GM18858 (cell line): ENCODE measurements around the gene CERS4.
"Not testable (repeated sequence)": the region's sequence is repeated elsewhere in the genome, so short reads cannot be mapped to it uniquely, and the experiment has no call there.

ENCODE experiments used
- ATAC-seq: cut with Tn5 transposase; IDR thresholded peaks from one replicate; pipeline ENCODE4 v1.9.1; 2021; ENCODE audit not compliant: unreplicated experiment

Gene CERS4

DNA sequence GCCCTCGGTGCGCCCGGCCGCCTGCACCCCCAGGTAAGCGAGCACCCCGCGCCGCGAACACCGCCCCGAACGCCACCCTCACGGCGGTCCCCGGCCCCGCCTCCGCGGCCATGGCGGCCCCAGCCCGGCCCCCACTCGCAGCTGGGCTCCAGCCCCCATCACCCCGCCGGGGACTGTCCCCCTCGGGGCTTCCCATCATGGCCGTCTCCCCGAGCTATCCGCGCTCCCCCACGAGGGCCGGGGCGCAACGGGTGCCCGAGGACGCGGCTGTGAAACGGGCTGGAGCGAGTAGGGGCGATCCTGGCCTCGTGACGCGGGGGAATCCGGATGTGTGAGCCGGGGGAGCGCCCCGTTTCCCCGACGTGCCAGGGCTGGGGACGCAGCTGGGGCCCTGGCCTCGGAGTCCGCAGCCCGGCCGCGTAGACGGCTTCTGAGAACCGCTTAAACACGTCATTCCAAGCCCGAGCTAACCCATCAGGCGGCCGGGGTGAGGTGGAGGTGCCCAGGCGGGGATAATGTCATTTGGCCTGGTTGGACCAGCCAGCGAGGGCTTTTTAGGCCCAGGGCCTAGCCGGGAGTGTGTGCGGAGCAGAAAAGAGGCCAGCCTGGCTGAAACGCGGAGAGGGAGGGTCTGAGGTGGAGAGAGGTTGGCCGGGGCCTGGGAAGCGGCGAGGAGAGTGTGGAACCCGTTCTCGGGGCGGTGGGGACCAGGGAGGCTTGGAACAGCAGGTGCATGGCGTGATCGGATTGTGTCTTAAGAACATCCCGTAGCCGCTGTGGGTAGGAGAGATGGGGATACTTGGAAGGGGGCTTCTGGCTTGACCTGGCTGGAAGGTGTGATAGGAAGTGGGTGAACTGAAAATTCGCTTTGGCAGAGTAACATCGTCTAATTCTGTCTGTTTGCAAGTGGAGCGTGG lies 550 bp downstream of the CERS4 start:
- peak; percentile 43 for ATAC-seq

DNA sequence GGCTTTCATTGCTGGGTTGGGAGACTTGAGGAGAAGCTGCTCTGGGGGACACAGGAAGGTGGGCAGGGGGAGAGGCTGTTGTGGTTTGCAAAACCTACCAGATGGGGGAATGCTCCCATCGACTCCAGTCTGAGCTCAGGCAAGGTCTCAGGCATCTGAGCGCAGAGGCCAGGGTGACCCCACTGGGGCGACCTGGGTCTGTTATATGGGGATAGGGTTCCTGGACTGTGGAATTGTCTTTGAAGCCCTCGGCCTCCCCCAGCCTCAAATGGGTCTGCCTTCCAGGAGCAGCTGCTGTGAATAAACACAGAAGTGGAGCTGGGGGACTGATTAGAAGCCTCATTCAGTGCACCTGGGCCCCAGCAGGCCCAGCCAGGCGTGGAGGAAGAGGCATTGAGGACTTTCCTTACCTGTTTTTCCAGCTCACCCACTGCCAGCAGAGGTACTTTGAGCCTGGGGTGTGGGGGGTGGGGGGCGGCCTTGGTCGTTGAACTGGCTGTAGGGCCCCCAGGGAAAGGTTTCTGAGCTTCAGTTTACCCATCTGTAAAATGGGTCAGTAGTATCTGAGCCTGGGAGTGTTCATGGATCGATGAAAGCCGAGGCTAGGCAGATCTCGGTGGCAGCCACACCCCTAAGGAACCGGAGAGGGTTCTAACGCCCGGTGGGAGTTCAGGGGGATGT lies 1.4 kb downstream of the CERS4 start:
- ATAC-seq, result no peak

DNA sequence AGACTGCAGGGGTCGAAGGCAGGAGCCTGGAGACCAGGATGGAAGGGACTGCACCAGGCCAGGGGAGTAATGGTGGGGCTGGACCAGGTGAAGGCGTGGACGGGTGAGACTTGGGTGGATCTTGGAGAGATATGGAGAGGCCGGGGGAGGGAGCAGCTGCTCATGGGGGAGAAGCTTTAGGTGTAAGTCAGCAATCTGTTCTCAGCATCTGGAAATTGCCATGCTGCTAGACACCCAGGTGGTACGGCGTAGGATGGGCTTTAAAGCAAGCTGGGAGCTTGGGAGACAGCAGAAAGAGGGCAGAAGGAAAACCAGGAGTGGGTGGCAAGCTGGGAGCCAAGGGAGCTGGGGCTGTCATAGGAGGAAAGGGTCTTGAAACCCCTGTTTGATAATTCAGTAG lies 3.0 kb downstream of the CERS4 start:
- ATAC-seq, result no peak

DNA sequence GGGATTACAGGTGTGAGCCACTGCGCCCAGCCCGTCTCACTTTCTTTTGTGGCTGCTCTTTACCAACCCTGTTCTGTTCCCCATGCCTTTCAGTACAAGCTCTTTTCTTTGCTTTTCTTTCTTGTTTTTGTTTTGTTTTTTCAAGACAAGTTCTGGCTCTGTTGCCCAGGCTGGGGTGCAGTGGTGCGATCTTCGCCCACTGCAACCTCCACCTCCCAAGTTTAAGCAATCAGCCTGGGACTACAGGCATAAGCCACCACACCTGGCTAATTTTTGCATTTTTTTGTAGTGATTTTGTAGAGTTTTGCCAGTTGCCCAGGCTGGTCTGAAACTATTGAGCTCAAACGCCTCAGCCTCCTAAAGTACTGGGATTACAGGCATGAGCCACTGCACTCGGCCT lies 3.7 kb downstream of the CERS4 start:
- ATAC-seq, result no peak

DNA sequence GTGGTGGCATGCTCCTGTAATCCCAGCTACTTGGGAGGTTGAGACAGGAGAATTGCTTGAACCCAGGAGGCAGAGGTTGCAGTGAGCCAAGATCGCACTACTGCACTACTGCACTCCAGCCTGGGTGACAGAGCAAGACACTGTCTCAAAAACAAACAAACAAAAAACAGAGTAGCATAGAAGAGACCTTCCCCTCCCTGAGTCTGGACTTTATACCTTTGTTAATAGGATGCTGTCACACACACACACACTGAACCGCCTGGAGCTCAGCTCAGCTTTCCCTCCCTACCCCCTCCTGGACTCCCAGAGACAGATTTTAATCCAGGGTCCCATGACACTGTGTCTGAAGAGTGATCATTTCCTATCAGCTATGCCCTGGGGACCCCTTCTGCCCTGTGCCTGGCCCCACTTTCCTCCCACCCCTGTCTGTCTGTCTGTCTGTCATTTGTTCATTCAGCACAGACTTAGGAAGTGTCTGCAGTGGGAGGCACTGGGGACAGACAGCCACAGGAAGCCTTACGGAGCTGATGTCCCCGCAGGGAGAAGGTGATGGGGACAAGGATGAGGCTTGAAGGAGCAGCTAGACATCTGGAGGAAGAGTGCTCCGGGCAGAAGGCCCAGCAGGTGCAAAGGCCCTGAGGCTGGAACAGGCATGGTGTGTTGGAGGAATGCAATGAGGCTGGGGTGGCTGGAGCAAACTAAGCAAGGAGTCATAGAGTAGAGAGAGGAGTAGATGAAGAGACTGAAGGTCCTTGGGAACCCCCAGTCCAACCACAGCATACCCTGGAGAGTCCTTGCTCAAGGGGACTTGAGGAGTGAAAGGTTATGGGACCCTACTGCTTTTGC lies 4.9 kb downstream of the CERS4 start:
- ATAC-seq, result no peak

DNA sequence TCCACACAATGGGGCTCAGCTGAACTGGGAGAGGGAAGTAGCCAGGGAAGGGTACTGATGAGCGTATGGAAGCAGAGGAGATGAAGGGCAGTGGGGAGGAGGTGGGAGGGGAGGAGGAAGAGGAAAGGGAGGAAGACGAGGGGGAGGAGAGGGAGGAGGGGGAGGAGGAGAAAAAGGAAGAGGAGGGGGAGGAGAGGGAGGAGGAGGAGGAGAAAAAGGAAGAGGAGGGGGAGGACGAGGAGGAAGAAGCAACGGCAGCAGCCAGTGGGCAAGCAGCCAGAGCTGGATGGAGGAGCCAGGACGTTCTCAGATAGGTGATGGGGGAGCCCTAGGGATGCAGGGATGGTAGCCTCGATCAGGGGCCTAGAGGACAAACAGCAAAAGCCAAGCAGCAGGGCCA lies 5.6 kb downstream of the CERS4 start:
- ATAC-seq, result no peak

DNA sequence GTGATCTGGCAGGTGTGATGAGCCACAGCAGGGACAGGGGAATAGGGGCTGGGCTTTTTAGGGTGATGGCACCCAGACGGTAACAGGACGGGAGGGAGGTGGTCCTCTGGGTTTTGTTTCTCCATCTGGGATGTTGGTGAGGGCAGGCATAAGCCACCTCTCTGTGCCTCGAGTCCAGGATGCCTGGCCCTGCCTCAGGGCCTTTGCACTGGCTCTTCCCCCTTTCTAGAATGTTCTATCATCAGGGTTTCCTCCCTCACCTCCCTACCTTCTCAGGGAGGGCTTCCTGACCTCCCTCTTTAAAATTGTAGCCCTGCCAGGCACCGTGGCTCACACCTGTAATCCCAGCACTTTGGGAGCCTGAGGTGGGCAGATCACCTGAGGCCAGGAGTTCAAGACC lies 6.6 kb downstream of the CERS4 start:
- ATAC-seq, result no peak

DNA sequence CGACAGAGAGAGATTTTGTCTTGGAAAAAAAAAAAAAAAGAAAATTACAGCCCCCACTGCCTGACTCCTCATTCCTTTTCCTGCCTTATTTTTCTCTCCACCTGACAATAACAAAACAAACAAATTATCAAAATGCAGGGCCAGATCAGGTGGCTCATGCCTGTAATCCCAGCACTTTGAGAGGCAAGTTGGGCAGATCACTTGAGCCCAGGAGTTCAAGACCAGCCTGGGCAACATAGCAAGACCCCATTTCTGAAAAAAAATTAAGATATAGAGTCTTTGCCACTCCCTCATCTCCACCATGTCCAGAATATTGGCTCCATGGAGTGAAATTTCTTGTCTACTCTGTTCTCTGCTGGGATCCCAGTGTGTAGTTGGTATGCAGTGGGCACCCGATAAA lies 7.2 kb downstream of the CERS4 start:
- no peak for ATAC-seq

DNA sequence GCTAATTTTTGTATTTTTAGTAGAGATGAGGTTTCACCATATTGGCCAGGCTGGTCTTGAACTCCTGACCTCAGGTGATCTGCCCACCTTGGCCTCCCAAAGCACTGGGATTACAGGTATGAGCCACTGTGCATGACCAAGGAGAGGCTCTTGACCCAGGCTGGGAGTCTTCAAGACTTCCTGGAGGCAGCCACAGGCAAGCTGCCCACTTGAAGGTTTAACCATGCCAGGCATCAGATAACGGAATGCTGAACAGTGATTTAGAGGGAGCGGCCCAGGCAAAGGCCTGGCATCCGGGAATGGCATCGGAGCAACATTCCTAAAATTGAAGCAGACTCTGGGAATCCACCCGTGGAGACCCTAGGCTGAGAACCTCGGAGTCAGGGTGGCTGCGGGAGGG lies 9.0 kb downstream of the CERS4 start:
- not testable (repeated sequence) for ATAC-seq

DNA sequence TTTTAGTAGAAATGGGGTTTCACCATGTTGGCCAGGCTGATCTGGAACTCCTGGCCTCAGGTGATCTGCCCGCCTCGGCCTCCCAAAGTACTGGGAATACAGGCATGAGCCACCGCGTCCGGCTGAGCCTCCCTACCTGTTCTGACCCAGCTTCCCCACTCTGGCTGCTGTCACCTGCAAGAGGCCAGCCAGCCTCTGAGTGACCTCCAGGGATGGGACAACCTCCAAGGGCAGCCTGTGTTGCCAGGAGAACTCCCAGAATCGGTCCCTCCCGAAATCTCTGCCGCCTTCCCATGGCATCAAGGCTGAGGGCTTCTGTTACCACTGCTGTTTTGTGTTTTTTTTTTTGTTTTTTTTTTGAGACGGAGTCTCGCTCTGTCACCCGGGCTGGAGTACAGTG lies 11.3 kb downstream of the CERS4 start:
- ATAC-seq, result no peak

DNA sequence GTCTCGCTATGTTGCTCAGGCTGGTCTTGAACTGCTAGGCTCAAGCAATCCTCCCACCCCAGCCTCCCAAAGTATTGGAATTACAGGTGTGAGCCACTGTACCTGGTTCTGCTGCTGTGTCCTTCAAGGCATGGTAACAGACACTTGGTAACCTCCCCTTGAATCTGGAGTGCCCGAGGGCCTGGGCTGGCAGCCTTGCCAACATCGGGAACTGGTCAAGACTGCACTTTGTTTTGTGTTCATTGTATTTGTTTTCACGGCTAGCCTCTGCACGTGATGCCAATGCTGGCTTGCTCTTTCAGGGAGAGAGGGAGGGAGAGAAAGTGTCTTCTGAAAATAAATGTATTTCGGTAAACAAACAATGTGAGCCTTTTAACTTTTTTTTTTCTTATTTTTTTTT lies 12.0 kb downstream of the CERS4 start:
- no peak for ATAC-seq

DNA sequence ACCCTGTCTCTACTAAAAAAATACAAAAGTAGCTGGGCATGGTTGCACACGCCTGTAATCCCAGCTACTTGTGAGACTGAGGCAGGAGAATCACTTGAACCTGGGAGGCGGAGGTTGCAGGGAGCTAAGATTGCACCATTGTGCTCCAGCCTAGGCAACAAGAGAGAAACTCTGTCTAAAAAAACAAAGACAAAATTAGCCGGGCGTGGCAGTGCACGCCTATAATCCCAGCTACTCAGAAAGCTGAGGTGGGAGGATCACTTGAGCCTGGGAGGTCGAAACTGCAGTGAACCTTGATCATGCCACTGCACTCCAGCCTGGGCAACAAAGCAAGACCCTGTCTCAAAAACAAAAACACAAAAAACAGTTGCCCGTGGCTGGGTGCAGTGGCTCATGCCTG lies 14.3 kb downstream of the CERS4 start:
- not testable (repeated sequence) for ATAC-seq

DNA sequence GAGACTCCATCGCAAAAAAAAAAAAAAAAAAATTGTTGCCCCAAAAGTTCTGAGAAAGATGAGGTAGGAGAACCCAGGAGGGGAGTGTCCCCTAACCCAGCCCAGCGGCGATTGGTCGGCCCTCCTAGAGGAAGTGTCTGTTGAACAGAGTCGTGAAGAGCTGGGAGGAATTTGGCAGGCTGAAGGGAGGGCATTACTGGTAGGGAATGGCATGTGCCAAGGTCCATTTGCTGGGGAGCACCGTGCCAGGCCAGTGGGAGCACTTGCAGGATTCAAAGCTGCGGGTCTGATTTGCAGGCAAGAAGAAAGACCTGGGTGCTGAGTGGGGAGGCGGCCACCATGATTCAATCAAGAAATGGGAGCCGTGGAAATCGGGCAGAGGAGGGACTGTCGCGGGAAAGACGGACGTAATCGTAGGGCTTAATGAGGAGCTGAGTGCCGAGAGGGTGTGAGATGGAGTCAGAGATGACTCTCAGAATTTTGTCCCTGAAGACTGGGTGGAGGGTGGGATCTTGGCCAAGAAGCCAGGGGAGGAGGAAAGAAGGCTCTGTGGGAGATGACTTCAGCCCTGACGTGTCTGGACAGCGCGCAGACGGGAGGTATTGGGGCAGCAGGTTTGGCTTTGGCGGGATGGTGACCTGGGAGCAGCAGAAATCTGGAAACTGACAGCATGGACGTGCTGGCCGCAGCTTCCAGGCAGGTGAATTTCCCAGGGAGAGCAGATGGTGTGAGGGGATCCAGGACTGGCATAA lies 15.4 kb downstream of the CERS4 start:
- no peak for ATAC-seq

DNA sequence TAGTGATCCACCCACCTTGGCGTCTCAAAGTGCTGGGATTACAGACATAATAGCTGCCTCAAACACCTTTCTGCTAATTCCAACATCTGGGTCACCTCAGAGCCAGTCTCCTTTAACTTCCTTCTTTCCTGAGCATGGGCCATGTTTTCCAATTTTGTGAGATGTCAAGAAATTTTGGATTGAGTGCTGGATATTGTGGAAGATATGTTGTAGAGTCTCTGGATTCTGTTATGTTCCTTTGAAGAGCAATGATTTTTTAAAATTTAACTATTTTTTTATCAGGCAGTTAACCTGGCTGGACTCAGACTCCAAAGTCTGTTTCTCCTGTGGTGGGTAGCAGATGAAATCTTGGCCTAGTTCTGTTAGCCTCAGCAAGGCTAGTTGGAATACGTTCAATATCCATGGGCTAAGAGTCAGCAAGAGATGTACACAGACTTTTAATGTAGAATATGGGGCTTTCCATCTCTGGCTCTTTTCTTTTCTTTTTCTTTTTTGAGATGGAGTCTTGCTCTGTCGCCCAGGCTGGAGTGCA lies 22.0 kb downstream of the CERS4 start:
- no peak for ATAC-seq

DNA sequence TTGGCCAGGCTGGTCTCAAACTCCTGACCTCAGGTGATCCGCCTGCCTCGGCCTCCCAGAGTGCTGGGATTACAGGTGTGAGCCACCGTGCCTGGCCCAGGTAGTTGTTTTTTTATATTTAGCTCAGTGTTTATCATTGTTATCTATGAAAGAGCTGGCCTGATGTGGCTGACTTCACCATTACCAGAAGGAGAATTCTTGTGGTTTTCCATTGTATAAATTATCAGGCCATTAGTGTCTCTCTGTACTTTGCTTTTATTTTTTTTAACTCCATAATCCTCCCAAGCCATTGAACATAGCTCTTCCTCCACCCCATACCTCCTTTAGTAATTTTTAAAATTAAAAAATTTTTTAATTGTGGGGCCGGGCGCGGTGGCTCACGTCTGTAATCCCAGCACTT lies 24.2 kb downstream of the CERS4 start:
- no peak for ATAC-seq

DNA sequence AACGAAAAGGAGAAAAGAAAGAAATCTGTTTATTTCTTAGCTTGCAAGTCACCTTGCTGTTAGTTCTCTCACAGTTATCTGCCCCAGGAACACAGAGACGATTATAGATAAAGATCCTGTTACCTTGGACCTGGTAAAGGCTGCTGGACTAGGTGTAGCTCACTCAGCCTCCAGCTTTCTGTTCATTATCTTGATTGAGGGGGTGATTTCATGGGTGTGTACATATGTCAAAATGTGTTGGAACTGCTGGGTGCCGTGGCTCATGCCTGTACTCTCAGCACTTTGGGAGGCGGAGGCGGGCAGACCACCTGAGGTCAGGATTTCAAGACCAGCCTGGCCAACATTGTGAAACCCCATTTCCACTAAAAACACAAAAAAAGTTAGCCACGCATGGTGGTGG lies 27.9 kb downstream of the CERS4 start:
- ATAC-seq, result no peak

DNA sequence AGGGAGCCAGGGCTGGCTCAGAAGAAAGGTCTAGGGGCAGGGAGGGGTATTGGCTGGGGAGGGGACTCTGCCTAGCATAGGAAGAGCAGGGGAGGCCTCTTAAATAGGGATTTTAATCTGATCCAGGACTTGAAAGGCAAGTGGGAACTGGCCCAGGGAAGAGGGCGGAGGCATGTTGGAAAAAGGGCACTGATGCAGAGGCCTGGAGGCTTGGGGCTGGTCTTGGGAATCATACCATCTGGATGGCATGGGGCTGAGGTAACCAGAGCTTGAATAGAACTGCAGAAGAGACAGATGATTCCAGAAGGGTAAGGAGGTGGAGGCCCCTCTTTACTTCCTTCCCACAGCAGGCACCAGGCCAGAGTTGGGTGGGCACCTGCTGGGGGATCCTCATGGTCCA lies 29.1 kb downstream of the CERS4 start:
- ATAC-seq, result no peak

DNA sequence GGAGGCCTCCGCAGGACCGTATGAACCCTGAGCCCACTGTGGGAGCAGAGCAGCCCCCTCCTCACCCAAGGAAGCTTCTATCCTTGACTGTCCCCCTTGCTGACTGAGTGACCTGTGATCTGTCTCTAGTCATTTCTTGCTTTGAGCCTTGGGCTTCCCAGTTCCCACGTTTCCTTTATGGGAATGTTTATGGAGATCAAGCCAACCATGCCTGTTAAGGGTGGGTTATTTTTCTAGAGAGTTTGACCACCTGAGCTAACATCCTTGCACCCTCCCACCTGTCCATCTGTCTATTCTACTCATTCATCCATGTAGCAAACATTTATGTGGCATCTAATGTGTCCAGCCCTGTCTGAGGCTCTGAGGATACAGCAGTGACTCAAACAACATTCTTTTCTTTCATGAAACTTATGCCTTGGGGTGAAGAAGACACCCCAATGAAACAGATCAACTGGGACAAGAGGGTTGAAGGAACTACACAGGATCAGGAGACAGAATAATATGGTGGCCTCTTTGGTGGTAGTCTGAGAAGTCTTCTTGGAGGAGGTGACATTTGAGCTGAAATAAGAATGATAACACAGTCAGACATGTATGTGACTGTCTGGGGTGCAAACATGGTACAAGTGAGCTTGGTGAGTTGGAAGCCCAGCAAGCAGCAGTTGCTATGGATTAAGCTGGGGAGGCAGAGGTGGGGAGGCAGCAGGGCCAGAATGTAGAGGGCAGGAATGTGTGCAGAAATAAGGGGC lies 30.5 kb downstream of the CERS4 start:
- ATAC-seq, result no peak

DNA sequence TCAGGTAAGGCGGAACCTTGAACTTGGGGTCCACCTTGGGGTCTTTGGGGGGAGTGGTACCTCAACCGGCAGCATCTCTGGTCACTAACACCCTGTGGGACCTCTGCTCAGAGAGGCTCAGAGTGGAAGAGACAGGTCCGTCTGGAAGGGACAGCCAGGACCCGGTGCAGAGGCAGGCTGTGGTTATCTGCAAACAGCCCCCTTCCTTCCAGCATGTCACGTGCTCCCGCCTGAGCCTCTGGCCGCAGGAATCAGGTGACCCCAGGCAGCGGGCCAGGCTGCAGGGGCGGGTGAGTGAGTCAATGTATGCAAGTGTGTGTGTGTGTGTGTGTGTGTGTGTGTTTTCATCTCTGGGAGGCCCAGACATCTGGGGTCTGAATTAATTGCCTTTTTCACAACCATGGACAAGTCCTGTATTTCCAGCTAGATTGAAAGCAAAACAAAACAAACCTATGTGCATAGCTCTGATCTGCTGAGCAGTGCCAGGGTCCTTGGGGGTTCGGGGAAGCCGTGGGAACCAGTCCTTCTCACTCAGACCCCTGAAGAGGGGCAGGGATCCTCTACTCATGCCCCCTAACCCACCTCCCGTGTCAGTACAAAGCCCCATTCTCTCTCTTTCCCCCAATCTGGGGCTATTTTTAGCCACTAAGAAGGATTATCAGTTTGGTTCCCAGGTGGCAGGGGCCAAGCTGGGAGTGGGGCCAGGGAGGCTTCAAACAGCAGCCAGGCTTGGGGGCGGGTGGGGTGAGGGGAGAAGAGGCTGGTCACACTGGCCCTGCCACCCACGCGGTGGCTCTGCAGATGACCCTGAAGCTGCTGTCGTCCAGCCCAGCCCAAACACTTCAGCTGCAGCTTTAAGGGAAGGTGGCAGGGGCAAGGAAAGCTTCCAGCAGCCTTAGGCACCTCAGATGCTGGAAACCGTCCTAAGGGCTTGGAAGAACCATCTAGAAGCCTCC lies 31.4 kb downstream of the CERS4 start:
- ATAC-seq, result no peak
